Lower leg skin (tissue), 4 donors: Measurements from ENCODE around the gene RHOB. TPM values are rescaled to one million over a fixed set of nuclear protein-coding genes. Genes with fewer than 3 reads are reported as not detected.

Source experiments
- DNase-seq, 2 donors: peaks; one replicate each; pipeline ENCODE4 v3.0.0-alpha.2; 2019; ENCODE audit warnings: low spot score in 2 of 2
- H3K4me3 ChIP-seq: fragments of 200-600 bp; sonication (generic); 2 replicates; pipeline ENCODE4 v1.5.1; 2017; ENCODE audit warnings: mild to moderate bottlenecking, low read depth; ENCODE audit not compliant: poor library complexity, severe bottlenecking
- CTCF ChIP-seq, 3 donors: fragments of 450-650 bp; IDR thresholded peaks; one replicate each; pipeline ENCODE4 v1.5.1; 2016; ENCODE audit warnings: antibody characterized with exemption in 3 of 3, mild to moderate bottlenecking in 3 of 3, moderate library complexity in 2 of 3
- POLR2A ChIP-seq, 2 donors: fragments of 450-650 bp; IDR thresholded peaks; one replicate each; pipeline ENCODE4 v1.6.1; 2016 to 2017; ENCODE audit warnings: antibody characterized with exemption in 2 of 2, mild to moderate bottlenecking in 1 of 2, moderate library complexity in 1 of 2
- WGBS, 2 donors: methylation state at CpG; one replicate each; pipeline ENCODE4 v1.1.5; 2018; 5-methylcytosine and 5-hydroxymethylcytosine counted together
- intact Hi-C: fragments of 100-400 bp; cut with DNase I; formaldehyde crosslinking; loops from one replicate; pipeline ENCODE4 v1.15.0; 2023; ENCODE audit warnings: low total_unique reads
- total RNA-seq, 4 donors: library from RNA; depleted of rRNA; stranded (reverse); fragments of >200 nt; gene quantifications; one replicate each; pipeline ENCODE4 v1.1.0, GENCODE V29; 2016

The RHOB gene
- total RNA-seq, 4 donors from 2014 or later = 569 to 894 (median 709) TPM

DNA sequence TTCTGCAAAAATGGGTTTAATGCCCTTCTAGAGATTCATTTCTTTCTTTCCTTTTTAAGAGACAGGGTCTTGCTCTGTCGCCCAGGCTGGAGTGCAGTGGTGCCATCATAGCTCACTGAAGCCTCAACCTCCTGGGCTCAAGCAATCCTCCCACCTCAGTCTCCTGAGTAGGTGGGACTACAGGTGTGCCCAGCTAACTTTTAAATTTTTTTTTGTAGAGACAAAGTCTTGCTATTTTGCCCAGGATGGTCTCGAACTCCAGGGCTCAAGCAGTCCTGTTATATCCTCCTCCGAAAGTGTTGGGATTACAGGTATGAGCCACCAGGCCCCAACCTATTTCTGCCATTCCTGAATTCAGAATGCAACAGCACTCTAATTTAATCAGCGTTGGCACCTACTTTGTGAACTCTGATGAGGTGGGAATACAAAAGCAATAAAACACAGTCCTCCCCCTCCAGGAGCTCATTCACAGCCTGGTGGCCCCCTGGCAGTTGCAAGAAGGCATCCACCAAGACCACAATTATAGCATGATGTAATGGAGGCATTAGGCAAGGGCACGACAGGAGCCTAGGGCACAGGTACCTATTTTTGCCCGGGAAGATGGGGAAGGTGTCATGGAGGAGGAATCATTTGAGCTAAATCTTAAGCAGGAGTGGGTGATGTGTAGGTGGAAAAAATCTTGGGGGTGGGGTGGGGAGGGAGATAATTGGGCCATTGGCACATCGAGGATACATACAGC, 5.1 kb downstream of the RHOB start:
- TF ChIP-seq CTCF (IDR thresholded peaks at IDR 0.05) (no peak), POLR2A (IDR thresholded peaks at IDR 0.05) (no peak)
- intact Hi-C loops = no loop called here
- DNase-seq = peak in 1 of 2 donors; percentile 58
- 77 to 80% methylated on average over 7 of the region's 7 CpGs for WGBS, 2 donors
- H3K4me3 ChIP-seq = no peak overlapping the region

GRCh38 chr2:20452551-20452950, 5.7 kb downstream of the RHOB start:
- DNase-seq = peak; percentile 79 to 85
- TF ChIP-seq CTCF (IDR thresholded peaks at IDR 0.05) = no peak
- no peak for TF ChIP-seq POLR2A (IDR thresholded peaks at IDR 0.05)
- intact Hi-C loops = no loop called here
- no peak overlapping the region for H3K4me3 ChIP-seq
- WGBS, 2 donors = 47 to 49% methylated on average over 4 of the region's 4 CpGs

- DNase-seq = peak in 1 of 2 donors; percentile 73
- TF ChIP-seq POLR2A (IDR thresholded peaks at IDR 0.05) (no peak), CTCF (IDR thresholded peaks at IDR 0.05) (no peak)
- intact Hi-C loops = no loop called here
- H3K4me3 ChIP-seq = no peak overlapping the region
- 91 to 95% methylated on average over 3 of the region's 3 CpGs for WGBS, 2 donors
These were observed 6.2 kb downstream of the RHOB start for GRCh38 chr2:20453087-20453486.

GRCh38 chr2:20454036-20454981, 7.4 kb downstream of the RHOB start:
- 92 to 95% methylated on average over 7 of the region's 7 CpGs for WGBS, 2 donors
- no peak overlapping the region for H3K4me3 ChIP-seq
- intact Hi-C loops = no loop called here
- peak in 1 of 2 donors; percentile 52 for DNase-seq
- no peak for TF ChIP-seq POLR2A (IDR thresholded peaks at IDR 0.05)
- no peak for TF ChIP-seq CTCF (IDR thresholded peaks at IDR 0.05)

DNA sequence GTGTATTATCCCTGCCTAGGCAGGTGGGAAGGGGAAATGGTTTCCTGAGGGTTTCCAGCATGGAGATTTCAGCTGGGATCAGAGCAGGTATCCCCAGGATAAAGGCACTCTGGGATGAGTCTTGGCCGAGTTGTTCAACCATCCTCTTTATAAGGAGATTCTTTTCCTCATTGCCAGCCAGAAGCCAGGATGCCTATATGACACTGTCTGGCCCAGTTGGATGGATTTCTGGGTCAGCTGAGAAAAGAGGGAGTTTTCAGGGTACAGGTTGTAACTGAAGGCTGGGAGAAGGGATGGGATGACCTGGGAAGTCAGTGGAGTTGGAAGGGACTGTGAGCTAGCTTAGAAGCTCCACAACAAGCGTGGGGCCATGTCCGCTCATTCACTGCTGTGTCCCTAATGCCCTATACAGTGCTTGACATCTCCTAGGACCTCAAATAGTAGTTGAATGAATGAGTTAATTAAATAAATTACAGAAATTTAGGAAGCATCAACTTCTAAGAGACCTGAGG, 8.3 kb downstream of the RHOB start:
- DNase-seq = peak in 1 of 2 donors; percentile 71
- intact Hi-C loops = no loop called here
- TF ChIP-seq POLR2A (IDR thresholded peaks at IDR 0.05) = no peak
- TF ChIP-seq CTCF (IDR thresholded peaks at IDR 0.05) = no peak

More for the DNA sequence above, 8.3 kb downstream of the RHOB start:
- WGBS, 2 donors = 93 to 94% methylated on average over 3 of the region's 3 CpGs
- no peak overlapping the region for H3K4me3 ChIP-seq
